ENCODE data around the gene FAF2.

The FAF2 gene

GRCh38 chr5:176447978-176448608, at the start of gene FAF2:
FAF2 (plus strand) TSS chr5:176448385; CDS start chr5:176448408, 23 bp downstream.
- TF ChIP-seq, protein P1, sequence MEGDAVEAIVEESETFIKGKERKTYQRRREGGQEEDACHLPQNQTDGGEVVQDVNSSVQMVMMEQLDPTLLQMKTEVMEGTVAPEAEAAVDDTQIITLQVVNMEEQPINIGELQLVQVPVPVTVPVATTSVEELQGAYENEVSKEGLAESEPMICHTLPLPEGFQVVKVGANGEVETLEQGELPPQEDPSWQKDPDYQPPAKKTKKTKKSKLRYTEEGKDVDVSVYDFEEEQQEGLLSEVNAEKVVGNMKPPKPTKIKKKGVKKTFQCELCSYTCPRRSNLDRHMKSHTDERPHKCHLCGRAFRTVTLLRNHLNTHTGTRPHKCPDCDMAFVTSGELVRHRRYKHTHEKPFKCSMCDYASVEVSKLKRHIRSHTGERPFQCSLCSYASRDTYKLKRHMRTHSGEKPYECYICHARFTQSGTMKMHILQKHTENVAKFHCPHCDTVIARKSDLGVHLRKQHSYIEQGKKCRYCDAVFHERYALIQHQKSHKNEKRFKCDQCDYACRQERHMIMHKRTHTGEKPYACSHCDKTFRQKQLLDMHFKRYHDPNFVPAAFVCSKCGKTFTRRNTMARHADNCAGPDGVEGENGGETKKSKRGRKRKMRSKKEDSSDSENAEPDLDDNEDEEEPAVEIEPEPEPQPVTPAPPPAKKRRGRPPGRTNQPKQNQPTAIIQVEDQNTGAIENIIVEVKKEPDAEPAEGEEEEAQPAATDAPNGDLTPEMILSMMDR (IDR thresholded peaks at IDR 0.05): peak; percentile 100

GRCh38 chr5:176400382-176401156, 47.6 kb upstream of the FAF2 start:
- TF ChIP-seq, protein P1 (IDR thresholded peaks at IDR 0.05): no peak

GRCh38 chr5:176401281-176402205, 46.6 kb upstream of the FAF2 start:
- TF ChIP-seq, protein P1 (IDR thresholded peaks at IDR 0.05): no peak

DNA sequence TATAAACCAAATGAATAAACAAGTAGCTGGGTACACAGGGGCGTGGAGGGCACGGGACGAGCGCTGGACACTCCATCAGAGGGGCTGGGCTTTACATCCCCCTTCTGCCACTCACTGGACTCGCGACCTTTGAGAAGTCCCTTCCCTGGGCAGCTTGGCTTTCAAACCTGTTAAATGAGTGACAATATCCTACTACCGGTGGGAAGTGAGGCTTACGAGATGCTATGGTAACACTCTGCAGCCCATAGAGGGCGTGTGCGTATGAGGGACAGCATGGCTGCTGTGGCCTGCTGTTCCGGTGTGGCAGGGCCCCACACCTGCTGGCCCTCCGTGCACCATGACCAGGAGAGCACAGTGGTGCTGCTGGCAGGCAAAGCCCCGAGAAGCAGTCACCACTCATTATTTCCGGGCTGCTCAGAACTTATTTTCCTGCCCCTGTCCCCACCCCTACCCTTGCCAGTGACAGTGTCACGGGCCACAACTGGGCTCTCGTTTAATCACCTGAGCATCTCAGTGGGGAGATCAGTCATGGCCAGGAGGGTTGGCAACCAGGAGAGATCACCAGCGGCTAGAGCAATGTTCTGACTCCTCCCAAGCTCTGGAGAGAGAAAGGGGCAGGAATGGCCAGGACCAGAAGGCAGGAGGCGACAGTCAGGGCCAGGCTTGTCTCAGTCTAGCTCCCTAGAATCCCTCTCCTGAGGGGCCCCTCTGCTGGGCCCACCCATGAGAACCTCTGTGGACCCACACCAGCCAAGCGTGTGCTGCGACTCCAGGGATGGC, 42.3 kb upstream of the FAF2 start:
- TF ChIP-seq, protein P1 (IDR thresholded peaks at IDR 0.05): no peak

DNA sequence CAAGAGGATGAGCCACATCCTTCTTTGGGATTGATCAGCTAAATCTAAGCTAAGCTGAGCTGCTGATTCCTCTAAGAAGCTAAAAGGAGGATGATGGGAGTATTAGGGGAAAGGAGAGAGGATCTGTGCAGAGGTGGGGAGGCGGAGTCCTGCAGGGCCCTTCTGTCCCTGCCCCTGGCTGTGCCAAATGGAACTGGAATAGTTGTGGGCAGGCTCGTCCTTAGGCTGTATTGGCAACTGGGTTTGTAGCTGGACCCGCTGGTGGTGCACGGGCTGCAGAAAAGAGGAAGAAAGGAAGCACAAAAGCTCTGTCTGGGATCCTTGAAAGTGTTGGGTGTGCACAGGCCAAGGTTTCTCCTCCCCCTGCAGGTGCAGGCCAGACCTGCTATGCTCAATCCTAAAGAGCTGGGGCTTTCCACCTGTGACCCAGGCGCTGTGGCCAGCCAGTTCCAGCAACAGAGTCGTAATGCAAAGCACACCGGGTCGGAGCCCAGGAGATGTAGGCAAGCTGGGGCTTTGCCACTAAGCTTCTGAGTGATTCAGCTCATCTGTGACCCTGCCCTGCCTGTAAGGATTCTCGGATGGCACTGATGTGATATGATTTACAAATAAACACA, 41.6 kb upstream of the FAF2 start:
- TF ChIP-seq, protein P1 (IDR thresholded peaks at IDR 0.05): no peak

GRCh38 chr5:176407456-176408251, 40.5 kb upstream of the FAF2 start:
- TF ChIP-seq, protein P1 (IDR thresholded peaks at IDR 0.05): no peak

All from LNCAP (cell line).